DMS53 treated with DMSO at 0.1 percent for 48 hours (cell line): ENCODE data around the gene CHPT1.

Experiments used
- DNase-seq: peaks from one replicate; lab custom pipeline; 2025; ENCODE audit not compliant: unreplicated experiment; lab: John Stamatoyannopoulos, UW

CHPT1 gene

GRCh38 chr12:101761350-101761749, 63.9 kb downstream of the CHPT1 start:
- DNase-seq = no peak

- DNase-seq = no peak
Measured at GRCh38 chr12:101761781-101762180, 64.3 kb downstream of the CHPT1 start.

- no peak for DNase-seq
Measured at GRCh38 chr12:101763246-101763931, 65.9 kb downstream of the CHPT1 start.

GRCh38 chr12:101764051-101764792, 66.8 kb downstream of the CHPT1 start:
- no peak for DNase-seq

- no peak for DNase-seq
Measured at GRCh38 chr12:101767537-101767936, 70.1 kb downstream of the CHPT1 start.

- no peak for DNase-seq
Measured at GRCh38 chr12:101768781-101769180, 71.3 kb downstream of the CHPT1 start.

GRCh38 chr12:101769865-101770264, 72.4 kb downstream of the CHPT1 start:
- DNase-seq = peak; percentile 84

GRCh38 chr12:101772012-101772775, 74.8 kb downstream of the CHPT1 start:
- no peak for DNase-seq

GRCh38 chr12:101773650-101774162, 76.3 kb downstream of the CHPT1 start:
- peak; percentile 74 for DNase-seq

- DNase-seq = no peak
Measured at GRCh38 chr12:101775816-101776215, 78.4 kb downstream of the CHPT1 start.

GRCh38 chr12:101777485-101777884, 80.0 kb downstream of the CHPT1 start:
- no peak for DNase-seq

GRCh38 chr12:101777978-101778377, 80.5 kb downstream of the CHPT1 start:
- DNase-seq = no peak
